HepG2 (cell line): ENCODE measurements around the gene ZNF624. TPM values are rescaled to one million over a fixed set of nuclear protein-coding genes. Genes with fewer than 3 reads are reported as not detected.
A peak's percentile ranks its signal among the peaks of the same experiment; 100 is the strongest.

Source experiments
- ATRX ChIP-seq: sonication (generic); formaldehyde crosslinking; IDR thresholded peaks from 2 replicates; pipeline ENCODE4 v1.4.0; 2020; ENCODE audit warnings: missing genetic modification reagents, borderline replicate concordance
- CC2D1A ChIP-seq: sonication (generic); formaldehyde crosslinking; IDR thresholded peaks from 2 replicates; pipeline ENCODE4 v1.8.1; 2023; ENCODE audit warnings: mild to moderate bottlenecking, missing genetic modification reagents
- GATA4 ChIP-seq: sonication (generic); IDR thresholded peaks from 2 replicates; pipeline ENCODE4 v1.6.1; 2016; ENCODE audit warnings: antibody characterized with exemption, low read depth, borderline replicate concordance
- GMEB1 ChIP-seq: sonication (generic); formaldehyde crosslinking; IDR thresholded peaks from 2 replicates; pipeline ENCODE4 v1.5.1; 2020; ENCODE audit warnings: missing genetic modification reagents, mild to moderate bottlenecking, borderline replicate concordance
- GTF3A ChIP-seq: sonication (generic); formaldehyde crosslinking; conservative IDR thresholded peaks from 2 replicates; pipeline ENCODE4 v1.4.0; 2020; ENCODE audit warnings: mild to moderate bottlenecking, missing genetic modification reagents
- HMG20B ChIP-seq: conservative IDR thresholded peaks from 2 replicates; pipeline ENCODE4 v1.6.1; 2016; ENCODE audit warnings: missing genetic modification reagents, missing compliant biosample characterization
- IKZF1 ChIP-seq: fragments of 450-650 bp; IDR thresholded peaks from 2 replicates; pipeline ENCODE4 v1.7.1; 2016
- MATR3 ChIP-seq: sonication (generic); formaldehyde crosslinking; IDR thresholded peaks from 2 replicates; pipeline ENCODE4 v1.4.0; 2020; ENCODE audit warnings: missing genetic modification reagents
- PREB ChIP-seq: sonication (generic); formaldehyde crosslinking; IDR thresholded peaks from 2 replicates; pipeline ENCODE4 v1.4.0; 2020; ENCODE audit warnings: missing genetic modification reagents
- SKI ChIP-seq: fragments of 450-650 bp; IDR thresholded peaks from one replicate; pipeline ENCODE4 v1.6.1; 2018; ENCODE audit warnings: mild to moderate bottlenecking; ENCODE audit not compliant: partially characterized antibody
- TGIF2 ChIP-seq: IDR thresholded peaks from 2 replicates; pipeline ENCODE4 v1.6.1; 2016; ENCODE audit warnings: control low read depth, missing compliant biosample characterization
- YEATS2 ChIP-seq: sonication (generic); formaldehyde crosslinking; IDR thresholded peaks from 2 replicates; pipeline ENCODE4 v1.4.0; 2020; ENCODE audit warnings: missing genetic modification reagents, borderline replicate concordance
- ZC3H13 ChIP-seq: sonication (generic); formaldehyde crosslinking; IDR thresholded peaks from 2 replicates; pipeline ENCODE4 v1.8.1; 2023; ENCODE audit warnings: mild to moderate bottlenecking, missing genetic modification reagents, moderate library complexity
- ZNF205 ChIP-seq: IDR thresholded peaks from 2 replicates; pipeline ENCODE4 v1.6.1; 2018; ENCODE audit warnings: missing biosample characterization, missing genetic modification reagents
- ZNF275 ChIP-seq: sonication (generic); formaldehyde crosslinking; IDR thresholded peaks from 2 replicates; pipeline ENCODE4 v1.8.0; 2022; ENCODE audit warnings: missing genetic modification reagents, mild to moderate bottlenecking, inconsistent platforms, borderline replicate concordance
- ZNF552 ChIP-seq: sonication (generic); formaldehyde crosslinking; IDR thresholded peaks from 2 replicates; pipeline ENCODE4 v1.9.0; 2022; ENCODE audit warnings: missing genetic modification reagents, mild to moderate bottlenecking, borderline replicate concordance
- ZNF598 ChIP-seq: sonication (generic); formaldehyde crosslinking; IDR thresholded peaks from 2 replicates; pipeline ENCODE4 v1.5.1; 2020; ENCODE audit warnings: mild to moderate bottlenecking, missing genetic modification reagents, borderline replicate concordance
- ZNF749 ChIP-seq: sonication (generic); formaldehyde crosslinking; IDR thresholded peaks from 2 replicates; pipeline ENCODE4 v1.8.0; 2022; ENCODE audit warnings: mild to moderate bottlenecking, missing genetic modification reagents, moderate library complexity, borderline replicate concordance
- ZNF792 ChIP-seq: IDR thresholded peaks from 2 replicates; pipeline ENCODE4 v1.6.1; 2016
- polyA plus RNA-seq, 8 experiments: library from polyadenylated mRNA; depleted of rRNA in 3 of 8; stranded (reverse) in 7 of 8; unstranded in 1 of 8; fragments of >200 nt; fragmentation: Illumina TruSeq in 4 of 8; extraction: Trizol in 4 of 8; gene quantifications; 2 replicates each; pipeline versions ENCODE4 v1.2.1 to v1.2.3, GENCODE V29; 2011 to 2016; ENCODE audit warnings: low read depth in 4 of 8, missing spikeins in 1 of 8, mixed read lengths in 1 of 8; ENCODE audit not compliant: insufficient read depth in 1 of 8
- total RNA-seq, 5 experiments: library from RNA; depleted of rRNA; stranded (reverse); fragments of >200 nt; fragmentation: Illumina TruSeq; extraction: Trizol; gene quantifications; 2 replicates each; pipeline ENCODE4 v1.2.3, GENCODE V29; 2016; ENCODE audit warnings: low read depth in 1 of 5
- TF ChIP-seq, protein P1 (sequence below): sonication (generic); formaldehyde crosslinking; IDR thresholded peaks from 2 replicates; pipeline ENCODE4 v1.5.0; 2020; ENCODE audit warnings: missing genetic modification reagents
- TF ChIP-seq, protein P2 (sequence below): sonication (generic); formaldehyde crosslinking; IDR thresholded peaks from 2 replicates; pipeline ENCODE4 v1.4.0; 2020; ENCODE audit warnings: missing genetic modification reagents

Gene ZNF624
- total and polyA plus RNA-seq, 2 of the 13 experiments (the other 11 are each of a cell fraction or from before 2014, with no cell fraction given): 0.75 to 3.5 TPM

GRCh38 chr17:16584273-16584995, 69.2 kb downstream of the ZNF624 start (continued):
- TF ChIP-seq, protein P1, sequence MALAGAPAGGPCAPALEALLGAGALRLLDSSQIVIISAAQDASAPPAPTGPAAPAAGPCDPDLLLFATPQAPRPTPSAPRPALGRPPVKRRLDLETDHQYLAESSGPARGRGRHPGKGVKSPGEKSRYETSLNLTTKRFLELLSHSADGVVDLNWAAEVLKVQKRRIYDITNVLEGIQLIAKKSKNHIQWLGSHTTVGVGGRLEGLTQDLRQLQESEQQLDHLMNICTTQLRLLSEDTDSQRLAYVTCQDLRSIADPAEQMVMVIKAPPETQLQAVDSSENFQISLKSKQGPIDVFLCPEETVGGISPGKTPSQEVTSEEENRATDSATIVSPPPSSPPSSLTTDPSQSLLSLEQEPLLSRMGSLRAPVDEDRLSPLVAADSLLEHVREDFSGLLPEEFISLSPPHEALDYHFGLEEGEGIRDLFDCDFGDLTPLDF: no peak
- TF ChIP-seq ATRX (CRISPR knock-in tag) (no peak), ZNF792 (CRISPR knock-in tag) (no peak), ZC3H13 (no peak), ZNF598 (CRISPR knock-in tag) (no peak; the same call in 1 of the 2 replicates), YEATS2 (CRISPR knock-in tag) (peak; percentile 53; the same call in 1 of the 2 replicates), ZNF275 (no peak), ZNF205 (no peak), GATA4 (no peak), GTF3A (CRISPR knock-in tag) (no peak), TGIF2 (CRISPR knock-in tag) (no peak), SKI (no peak), ZNF552 (CRISPR knock-in tag) (no peak), GMEB1 (CRISPR knock-in tag) (no peak), ZNF749 (CRISPR knock-in tag) (no peak), HMG20B (CRISPR knock-in tag) (no peak; the same call in 1 of the 2 replicates), CC2D1A (peak; percentile 68; the same call in 1 of the 2 replicates), MATR3 (no peak), PREB (CRISPR knock-in tag) (no peak), IKZF1 (no peak)
- TF ChIP-seq, protein P2, sequence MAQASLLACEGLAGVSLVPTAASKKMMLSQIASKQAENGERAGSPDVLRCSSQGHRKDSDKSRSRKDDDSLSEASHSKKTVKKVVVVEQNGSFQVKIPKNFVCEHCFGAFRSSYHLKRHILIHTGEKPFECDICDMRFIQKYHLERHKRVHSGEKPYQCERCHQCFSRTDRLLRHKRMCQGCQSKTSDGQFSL (CRISPR knock-in tag): no peak
